ENCODE results near the gene ALG2. TPM values are rescaled to one million over a fixed set of nuclear protein-coding genes. Genes with fewer than 3 reads are reported as not detected.
A peak's percentile ranks its signal among the peaks of the same experiment; 100 is the strongest.

ALG2 gene
- polyA plus RNA-seq, 1 experiment: 61.6 TPM

DNA sequence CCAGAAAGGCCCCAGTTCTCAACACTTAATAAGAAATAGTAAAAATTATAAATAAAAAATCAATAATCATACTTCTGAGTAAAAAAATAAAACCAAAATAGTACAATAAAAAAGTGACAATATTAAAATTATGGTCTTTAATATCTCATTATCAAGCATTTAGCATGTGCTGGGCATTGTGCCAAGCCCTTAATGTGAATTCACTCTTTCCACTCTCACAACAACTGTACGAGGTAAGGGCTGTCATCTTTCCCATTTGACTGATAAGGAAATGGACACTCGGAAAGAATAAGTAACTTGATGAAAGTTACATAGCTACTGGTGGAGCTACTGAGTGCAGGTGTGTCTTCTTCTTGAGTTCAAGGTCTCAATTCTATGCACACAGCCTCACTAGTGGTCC lies 43.9 kb upstream of the ALG2 start:
- CTCF ChIA-PET: interaction anchor here (0.6 to 1.1 kb wide), 4 partner anchors 32 to 1324 kb away, joined by 3 read pairs; no protein-coding TSS in a partner anchor

GRCh38 chr9:99264070-99264680 lies 42.4 kb upstream of the ALG2 start:
- ChIA-PET POLR2A (no interaction called here), CTCF (no interaction called here)
- no peak overlapping the region for H3K4me3 ChIP-seq (ENCODE audit: low read depth, low read length)
- no peak for DNase-seq (ENCODE audit: low read depth, low spot score)
- TF ChIP-seq, protein P1, sequence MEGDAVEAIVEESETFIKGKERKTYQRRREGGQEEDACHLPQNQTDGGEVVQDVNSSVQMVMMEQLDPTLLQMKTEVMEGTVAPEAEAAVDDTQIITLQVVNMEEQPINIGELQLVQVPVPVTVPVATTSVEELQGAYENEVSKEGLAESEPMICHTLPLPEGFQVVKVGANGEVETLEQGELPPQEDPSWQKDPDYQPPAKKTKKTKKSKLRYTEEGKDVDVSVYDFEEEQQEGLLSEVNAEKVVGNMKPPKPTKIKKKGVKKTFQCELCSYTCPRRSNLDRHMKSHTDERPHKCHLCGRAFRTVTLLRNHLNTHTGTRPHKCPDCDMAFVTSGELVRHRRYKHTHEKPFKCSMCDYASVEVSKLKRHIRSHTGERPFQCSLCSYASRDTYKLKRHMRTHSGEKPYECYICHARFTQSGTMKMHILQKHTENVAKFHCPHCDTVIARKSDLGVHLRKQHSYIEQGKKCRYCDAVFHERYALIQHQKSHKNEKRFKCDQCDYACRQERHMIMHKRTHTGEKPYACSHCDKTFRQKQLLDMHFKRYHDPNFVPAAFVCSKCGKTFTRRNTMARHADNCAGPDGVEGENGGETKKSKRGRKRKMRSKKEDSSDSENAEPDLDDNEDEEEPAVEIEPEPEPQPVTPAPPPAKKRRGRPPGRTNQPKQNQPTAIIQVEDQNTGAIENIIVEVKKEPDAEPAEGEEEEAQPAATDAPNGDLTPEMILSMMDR (IDR thresholded peaks at IDR 0.05; ENCODE audit: low read depth, low read length): peak; percentile 22
- H3K27me3 ChIP-seq (ENCODE audit: control insufficient read depth, insufficient read depth, low read length): peaks cover 3% of the 10 kb centered on the region
- no peak overlapping the region for H3K27ac ChIP-seq (ENCODE audit: low read depth, low read length)
- H3K9me3 ChIP-seq (ENCODE audit: control insufficient read depth, insufficient read depth, low read length): no peaks in the 10 kb centered on the region

More for the DNA sequence above, 43.9 kb upstream of the ALG2 start:
- Histone ChIP-seq H3K27me3 (ENCODE audit: control insufficient read depth, insufficient read depth, low read length) (peaks cover 3% of the 10 kb centered on the region), H3K4me3 (ENCODE audit: low read depth, low read length) (no peak overlapping the region), H3K27ac (ENCODE audit: low read depth, low read length) (no peak overlapping the region), H3K9me3 (ENCODE audit: control insufficient read depth, insufficient read depth, low read length) (no peaks in the 10 kb centered on the region)
- TF ChIP-seq, protein P1 (IDR thresholded peaks at IDR 0.05; ENCODE audit: low read depth, low read length): no peak
- DNase-seq (ENCODE audit: low read depth, low spot score): no peak
- POLR2A ChIA-PET: no interaction called here

GRCh38 chr9:99262949-99263418 lies 41.2 kb upstream of the ALG2 start:
- Histone ChIP-seq H3K27me3 (ENCODE audit: control insufficient read depth, insufficient read depth, low read length) (peaks cover 3% of the 10 kb centered on the region), H3K9me3 (ENCODE audit: control insufficient read depth, insufficient read depth, low read length) (no peaks in the 10 kb centered on the region), H3K27ac (ENCODE audit: low read depth, low read length) (no peak overlapping the region), H3K4me3 (ENCODE audit: low read depth, low read length) (no peak overlapping the region)
- TF ChIP-seq, protein P1 (IDR thresholded peaks at IDR 0.05; ENCODE audit: low read depth, low read length): no peak
- CTCF ChIA-PET: no interaction called here
- DNase-seq (ENCODE audit: low read depth, low spot score): no peak
- POLR2A ChIA-PET: no interaction called here

- ChIA-PET CTCF (no interaction called here), POLR2A (no interaction called here)
- Histone ChIP-seq H3K9me3 (ENCODE audit: control insufficient read depth, insufficient read depth, low read length) (no peaks in the 10 kb centered on the region), H3K27ac (ENCODE audit: low read depth, low read length) (no peak overlapping the region), H3K27me3 (ENCODE audit: control insufficient read depth, insufficient read depth, low read length) (peaks cover 3% of the 10 kb centered on the region), H3K4me3 (ENCODE audit: low read depth, low read length) (no peak overlapping the region)
- TF ChIP-seq, protein P1 (IDR thresholded peaks at IDR 0.05; ENCODE audit: low read depth, low read length): no peak
- DNase-seq (ENCODE audit: low read depth, low spot score): no peak
These were observed 40.2 kb upstream of the ALG2 start for GRCh38 chr9:99261923-99262322.

DNA sequence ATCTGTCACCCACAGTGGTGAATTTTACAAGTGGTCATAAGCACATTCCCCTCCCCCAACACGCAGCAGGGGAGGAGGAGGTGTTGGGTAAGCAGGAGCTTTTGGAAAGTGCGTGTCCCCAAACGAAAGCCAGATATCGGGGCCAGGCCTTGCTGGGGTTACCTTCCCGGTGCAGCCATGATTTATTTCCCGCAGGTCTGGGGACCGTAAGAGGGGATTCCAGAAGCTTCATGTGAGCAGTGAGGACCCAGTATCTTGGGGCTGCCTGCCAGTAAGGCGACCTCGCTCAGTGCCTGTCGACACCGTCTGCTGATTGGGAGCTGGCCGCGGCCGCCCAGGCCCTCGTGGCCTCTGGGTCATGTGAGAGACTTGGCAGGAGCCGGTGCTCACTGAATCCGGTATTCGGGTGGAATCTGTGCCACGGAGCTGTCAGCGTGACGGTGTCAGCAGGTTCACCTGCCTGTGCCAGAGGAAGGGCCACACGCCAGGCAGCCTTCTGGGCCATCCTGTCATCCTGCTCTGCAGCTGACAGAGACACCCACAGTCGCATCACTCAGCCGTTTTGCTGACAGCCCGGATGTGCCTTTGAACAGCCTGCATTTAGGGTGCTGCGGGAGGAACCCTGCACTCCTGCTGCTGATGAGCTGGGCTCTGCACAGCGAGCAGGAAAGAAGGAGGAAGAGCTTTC lies 37.6 kb upstream of the ALG2 start:
- POLR2A ChIA-PET: interaction anchor here (1.7 kb wide), 1 partner anchor 38 kb away, joined by 5 read pairs; the partner anchor contains the start of genes ALG2 and SEC61B
- H3K4me3 ChIP-seq (ENCODE audit: low read depth, low read length): peak overlapping the region; percentile 25
- CTCF ChIA-PET: interaction anchor here (1.4 to 1.7 kb wide), 3 partner anchors 9 to 75 kb away, joined by 3 to 8 read pairs (median 7); no protein-coding TSS in a partner anchor

More for the DNA sequence above, 37.6 kb upstream of the ALG2 start:
- no peaks in the 10 kb centered on the region for H3K9me3 ChIP-seq (ENCODE audit: control insufficient read depth, insufficient read depth, low read length)
- peaks cover 3% of the 10 kb centered on the region for H3K27me3 ChIP-seq (ENCODE audit: control insufficient read depth, insufficient read depth, low read length)
- H3K27ac ChIP-seq (ENCODE audit: low read depth, low read length): no peak overlapping the region
- TF ChIP-seq, protein P1 (IDR thresholded peaks at IDR 0.05; ENCODE audit: low read depth, low read length): no peak
- no peak for DNase-seq (ENCODE audit: low read depth, low spot score)
